Stimulated activated CD8-positive, alpha-beta memory T cell treated with anti-CD3 and anti-CD28 coated beads, Interleukin-4, amount 100 ng/mL, for 1 hour (primary cell): ENCODE measurements around the gene LRRC10.
"Not testable (repeated sequence)": the region's sequence is repeated elsewhere in the genome, so short reads cannot be mapped to it uniquely, and the experiment has no call there.

Experiments
- DNase-seq, 2 donors: peaks; one replicate each; pipeline ENCODE4 v3.0.0-alpha.2; 2020; ENCODE audit warnings: low read depth in 2 of 2, low spot score in 1 of 2

Gene LRRC10

DNA sequence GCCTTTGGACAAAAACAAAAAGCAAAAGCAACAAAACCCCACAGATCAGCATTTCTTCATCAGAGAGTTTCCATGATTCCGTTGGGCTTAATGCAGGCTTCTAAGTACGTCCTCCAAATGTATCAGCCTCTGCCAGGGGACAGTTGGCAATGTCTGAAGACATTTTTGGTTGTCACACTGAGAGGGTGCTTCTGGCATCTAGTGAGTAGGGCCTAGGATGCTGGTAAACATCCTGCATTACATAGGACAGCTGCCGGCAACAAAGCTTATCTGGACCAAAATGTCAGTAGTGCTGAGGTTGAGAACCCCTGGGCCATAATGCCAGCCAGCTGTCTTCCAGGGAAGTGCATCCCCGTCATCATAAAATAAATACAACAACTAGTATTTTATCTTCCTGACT lies 9.4 kb upstream of the LRRC10 start:
- DNase-seq: no peak

DNA sequence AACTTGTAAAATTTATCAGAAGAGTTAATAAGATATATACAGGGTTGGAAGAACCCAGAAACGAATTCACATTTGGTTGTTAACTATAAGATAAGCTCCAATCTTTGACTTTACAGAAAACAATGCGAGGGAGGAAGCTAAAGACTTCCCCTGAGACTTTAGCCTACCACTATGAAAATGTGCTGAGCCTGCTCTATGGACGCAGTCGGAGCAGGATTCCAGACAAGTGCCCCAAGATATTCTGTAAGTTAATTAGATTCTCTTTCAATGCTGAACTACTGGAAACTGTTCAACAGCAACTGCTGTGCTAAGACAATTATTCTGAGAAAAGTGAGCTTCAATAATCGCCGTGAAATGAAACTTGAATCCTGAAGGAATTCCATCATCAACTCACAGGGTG lies 8.3 kb upstream of the LRRC10 start:
- no peak for DNase-seq

DNA sequence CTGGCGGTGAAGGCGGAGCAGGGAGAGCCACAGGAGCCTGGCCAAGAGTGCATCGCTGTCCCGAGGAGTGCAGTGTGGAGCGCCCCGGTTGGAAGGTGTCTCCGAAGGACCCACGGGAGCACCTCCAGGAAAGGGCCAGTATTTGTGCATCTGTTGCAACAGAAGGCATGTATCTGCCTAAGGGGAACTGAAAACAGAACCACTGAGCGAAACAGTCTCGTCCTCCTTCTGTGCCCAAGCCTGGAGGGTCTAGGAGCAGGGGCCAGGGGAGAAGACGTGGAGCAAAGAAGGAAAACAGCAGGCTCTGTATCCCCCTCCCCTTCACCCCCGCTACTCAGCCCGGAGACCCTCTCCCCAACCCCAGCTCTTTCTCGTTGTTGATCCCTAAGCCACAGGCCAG lies 5.3 kb upstream of the LRRC10 start:
- no peak for DNase-seq

DNA sequence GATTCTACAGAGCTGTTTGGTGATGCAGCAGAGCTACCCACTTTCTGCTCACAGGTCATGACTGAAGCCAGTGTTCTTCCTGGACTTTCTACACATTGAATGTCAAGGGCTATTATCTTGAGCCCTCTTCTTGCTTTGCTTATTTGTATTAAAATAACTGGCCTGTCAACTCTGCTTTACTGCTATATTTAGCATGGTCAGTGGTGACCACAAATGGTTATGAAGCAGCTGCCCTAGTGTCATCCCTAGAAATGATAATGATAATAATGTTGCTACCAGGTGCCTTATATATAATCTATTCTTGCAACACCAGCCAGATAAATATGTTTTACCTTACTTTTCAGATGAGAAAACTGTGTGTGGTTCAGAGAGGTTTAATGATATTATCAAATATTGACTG lies 2.6 kb upstream of the LRRC10 start:
- no peak for DNase-seq

DNA sequence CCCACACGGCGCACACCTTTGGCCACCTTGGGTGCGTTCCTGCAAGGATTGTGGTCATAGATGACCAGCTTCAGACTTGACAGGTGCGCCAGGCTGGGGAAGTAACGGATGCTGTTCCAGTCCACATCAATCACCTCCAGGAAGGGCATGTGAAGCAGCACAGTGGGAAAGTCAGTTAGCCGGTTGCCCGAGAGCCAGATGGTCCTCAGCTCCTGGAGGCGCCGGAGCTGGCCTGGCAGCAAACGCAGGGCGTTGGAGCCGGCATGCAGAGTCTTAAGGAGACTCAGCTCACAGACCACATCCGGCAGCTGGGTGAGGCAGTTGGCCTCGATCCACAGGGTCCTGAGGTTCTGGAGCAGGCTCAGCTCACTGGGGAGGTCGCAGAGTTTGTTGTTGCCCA lies 581 bp downstream of the LRRC10 start:
- no peak for DNase-seq

DNA sequence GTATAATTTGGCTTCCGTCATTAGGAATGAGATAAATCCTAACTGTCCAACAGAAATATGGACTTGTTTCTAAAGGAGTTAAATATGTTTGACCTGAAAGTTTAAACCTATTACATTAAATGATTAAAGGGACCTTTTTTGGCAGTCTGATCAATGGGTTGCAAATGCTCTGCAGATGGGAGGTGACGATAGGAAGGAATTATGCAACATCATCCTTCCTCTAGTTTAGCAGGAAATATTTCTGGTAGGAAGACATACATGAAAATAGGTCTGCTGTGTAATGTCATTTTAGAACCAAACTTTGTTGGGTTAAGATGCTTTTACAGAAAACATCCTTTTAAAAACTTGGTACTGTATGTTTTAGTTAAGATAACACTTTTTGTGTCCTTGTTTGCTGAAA lies 2.6 kb downstream of the LRRC10 start:
- DNase-seq: no peak

DNA sequence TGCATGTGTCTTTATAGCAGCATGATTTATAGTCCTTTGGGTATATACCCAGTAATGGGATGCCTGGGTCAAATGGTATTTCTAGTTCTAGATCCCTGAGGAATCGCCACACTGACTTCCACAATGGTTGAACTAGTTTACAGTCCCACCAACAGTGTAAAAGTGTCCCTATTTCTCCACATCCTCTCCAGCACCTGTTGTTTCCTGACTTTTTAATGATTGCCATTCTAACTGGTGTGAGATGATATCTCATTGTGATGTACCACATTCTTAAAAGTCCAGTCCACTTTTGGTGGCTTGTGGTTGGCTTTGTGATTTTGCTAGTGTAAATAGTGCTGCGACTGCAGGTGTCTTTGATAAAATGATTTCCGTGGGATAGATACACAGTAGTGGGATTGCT lies 6.4 kb downstream of the LRRC10 start:
- not testable (repeated sequence) for DNase-seq

DNA sequence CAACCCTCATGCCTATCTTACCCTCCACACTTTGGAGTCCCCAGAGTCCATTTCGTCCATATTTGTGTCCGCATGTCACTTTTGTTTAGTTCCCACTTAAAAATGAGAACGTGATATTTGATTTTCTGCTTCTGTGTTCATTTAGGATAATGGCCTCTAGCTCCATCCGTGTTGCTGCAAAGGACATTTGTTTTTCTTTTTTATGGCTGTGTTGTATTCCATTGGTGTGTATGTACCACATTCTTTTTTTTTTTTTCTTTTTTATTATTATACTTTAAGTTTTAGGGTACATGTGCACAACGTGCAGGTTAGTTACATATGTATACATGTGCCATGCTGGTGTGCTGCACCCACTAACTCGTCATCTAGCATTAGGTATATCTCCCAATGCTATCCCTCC lies 7.2 kb downstream of the LRRC10 start:
- not testable (repeated sequence) for DNase-seq

DNA sequence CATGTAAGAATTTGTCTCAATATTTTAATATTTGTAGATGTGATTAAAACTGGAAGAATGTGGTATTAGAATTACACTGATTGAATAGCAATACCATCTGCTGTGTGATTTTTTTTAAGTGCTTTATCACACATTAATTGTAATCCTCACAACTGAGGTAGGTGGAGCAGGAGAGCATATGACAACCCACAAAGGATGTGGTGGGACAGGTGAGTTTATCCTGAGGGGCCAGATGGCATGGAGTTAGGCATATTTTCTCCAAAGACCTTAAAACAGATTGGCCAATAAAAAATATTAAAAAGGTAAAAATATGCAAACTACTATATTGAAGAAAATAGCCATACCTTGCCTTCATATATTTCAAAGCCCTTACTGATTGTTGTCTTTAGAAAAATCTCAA lies 7.8 kb downstream of the LRRC10 start:
- no peak for DNase-seq

DNA sequence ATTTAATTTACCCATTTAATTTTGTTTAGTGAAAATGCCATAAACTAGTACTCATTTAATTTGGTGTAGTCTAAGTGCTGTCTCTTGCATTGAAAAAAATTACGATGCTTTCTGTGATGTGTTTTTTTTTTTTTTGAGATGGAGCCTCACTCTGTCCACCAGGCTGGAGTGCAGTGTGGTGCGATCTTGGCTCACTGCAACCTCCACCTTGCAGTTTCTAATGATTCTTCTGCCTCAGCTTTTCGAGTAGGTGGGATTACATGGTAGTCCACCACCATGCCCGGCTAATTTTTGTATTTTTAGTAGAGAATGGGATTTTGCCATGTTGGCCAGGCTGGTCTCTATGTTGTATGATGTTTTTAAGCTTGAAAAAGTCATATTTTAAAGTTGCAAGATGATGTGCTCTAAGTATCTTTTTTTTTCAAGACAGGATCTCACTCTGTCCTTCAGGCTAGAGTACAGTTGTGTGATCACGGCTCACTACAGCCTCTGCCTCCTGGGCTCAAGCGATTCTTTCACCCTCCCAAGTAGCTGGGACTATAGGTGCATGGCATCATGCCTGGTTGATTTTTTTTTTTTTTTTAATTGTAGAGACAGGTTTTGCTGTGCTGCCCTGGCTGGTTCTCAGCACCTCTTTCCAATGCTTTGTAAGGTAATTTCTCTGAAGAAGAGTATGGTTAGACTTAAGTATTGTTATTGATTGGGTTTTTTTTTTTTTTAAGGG lies 8.6 kb downstream of the LRRC10 start:
- DNase-seq: no peak

DNA sequence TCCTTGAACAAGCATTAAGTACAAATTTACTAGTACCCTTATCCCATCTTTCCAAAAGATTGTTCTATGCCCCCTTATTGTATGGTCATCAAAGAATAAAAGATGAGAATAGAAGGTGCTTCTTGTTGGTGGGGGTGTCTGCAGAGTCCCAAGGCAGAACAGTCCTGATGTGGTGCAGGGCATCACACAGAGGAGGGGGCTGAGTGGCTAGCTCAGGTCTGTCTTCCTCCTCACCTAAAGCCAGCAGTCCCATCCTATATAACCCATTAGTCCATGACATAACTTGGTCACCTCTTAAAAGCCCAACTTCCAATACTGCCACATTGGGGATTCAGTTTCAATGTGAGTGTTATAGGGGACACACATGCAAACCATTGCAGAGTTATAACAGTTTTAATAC lies 9.9 kb downstream of the LRRC10 start:
- no peak for DNase-seq

DNA sequence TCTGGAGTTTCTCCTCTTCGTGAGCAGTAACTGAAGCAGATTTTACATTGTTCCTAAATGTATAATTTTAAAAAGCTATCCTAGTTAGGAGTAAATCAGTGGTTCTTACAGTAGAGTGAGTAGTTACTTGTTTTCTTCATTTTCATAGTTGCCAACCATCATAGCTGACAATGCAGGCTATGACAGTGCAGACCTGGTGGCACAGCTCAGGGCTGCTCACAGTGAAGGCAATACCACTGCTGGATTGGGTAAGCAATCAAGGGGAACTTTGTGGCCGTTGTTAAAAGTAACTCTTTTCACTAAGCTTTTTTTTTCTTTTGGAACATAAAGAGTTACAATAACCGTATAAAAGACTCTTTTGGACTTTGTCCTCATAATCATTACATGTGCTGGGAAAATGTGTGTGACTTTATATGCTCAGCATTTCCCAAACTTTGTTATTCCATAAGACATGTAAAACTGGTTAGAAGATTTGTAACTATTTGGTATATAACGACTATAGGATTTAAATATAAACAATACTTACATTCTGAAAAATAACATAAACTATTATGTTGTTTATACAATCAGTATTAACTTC lies 12.4 kb downstream of the LRRC10 start:
- DNase-seq: no peak

DNA sequence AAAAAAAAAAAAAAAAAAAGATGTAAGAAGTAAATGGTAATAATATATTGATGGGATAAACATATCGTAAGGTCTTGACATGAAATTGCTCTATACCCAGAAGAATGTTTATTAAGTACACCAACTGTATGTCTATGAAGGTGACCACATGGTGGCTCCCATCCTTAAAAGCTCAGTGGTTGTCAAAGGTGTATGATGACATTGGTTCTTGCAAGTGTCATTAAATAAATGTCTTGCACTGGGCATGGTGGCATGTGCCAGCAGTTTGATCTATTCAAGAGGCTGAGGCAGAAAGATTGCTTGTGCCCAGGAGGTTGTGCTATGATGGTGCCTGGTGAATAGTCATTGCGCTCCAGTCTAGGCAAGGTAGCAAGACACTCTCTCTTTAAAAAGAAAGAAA lies 15.0 kb downstream of the LRRC10 start:
- DNase-seq: no peak

DNA sequence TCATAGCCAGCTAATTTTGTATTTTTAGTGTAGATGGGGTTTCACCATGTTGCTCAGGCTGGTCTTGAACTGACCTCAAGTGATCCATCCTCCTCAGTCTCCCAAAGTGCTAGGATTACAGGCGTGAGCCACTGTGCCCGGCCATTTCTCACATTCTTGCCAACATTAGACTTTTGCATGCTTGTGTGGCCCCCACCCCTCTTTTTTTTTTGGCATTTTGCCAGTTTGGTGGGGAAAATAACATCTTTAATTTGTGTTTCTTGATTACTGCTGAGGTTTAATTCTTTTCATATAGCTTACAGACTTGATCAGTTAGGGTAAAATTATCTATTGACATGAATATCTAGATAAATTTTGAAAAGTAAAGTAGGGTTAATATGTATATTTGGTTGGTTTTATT lies 21.6 kb downstream of the LRRC10 start:
- DNase-seq: no peak

DNA sequence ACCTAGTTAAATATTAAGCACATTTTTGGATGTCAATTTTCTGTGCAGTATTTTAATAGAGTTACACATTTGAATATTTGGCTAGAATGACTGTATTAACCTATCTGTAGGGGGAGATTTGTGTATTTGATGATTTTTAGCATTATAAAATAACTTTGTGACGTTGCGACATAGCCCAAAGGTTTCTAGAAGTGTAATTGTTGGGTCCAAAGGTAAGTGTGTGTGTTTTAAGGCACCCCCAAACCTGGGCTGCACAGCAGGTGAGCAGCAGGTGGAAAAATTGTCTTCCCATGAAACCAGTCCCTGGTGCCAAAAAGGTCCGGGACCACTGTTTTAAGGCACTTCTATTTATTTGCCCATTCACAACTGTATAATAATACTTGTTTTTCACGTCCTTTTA lies 22.2 kb downstream of the LRRC10 start:
- DNase-seq: no peak

DNA sequence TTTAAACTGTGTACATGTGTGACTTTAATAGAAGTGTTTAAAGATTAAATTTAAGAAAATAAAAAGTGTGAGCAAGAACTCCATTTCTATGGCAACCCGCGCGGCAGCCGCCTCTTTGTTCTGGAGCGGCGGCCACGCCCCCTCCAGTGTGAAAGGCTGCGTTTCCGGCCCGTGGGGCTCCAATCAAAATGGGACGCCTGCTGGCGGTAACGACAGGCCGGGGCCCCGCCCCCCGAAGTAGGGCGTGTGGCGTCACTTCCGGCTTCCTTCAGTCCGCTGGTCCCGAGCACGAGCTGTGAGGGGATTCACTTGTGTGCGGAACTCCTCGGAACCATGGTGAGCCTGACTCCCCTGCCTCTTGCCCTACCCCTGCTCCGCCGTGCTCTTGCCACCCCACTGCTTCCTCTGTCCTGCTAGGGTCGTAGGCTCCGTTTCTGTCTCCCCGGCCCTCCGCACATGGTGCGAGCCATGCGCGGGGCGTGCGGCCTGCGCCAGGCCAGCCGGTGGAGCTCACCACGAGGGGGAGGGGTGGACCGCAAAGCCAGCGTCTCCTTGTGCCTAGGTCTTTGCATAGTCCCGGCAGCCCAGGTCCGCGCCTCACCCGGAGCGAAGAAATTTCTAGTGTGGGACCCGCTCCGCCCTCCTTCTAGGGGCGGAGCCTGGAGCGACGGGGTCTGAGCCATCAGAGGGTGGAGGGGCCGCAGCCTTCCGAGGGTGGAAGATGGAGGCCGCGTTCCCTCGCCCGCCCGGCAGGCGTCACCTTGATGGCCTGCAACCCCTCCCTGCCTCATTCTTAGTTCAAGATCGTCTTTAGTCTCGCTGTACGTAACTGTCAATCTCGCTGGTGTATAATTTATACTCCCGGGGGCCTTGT lies 25.3 kb downstream of the LRRC10 start, which contains the start of gene CCT2:
Gene CCT2 (plus strand): TSS at position 271 of the 874 bp plus-strand sequence. CDS start 63 bp downstream, at position 334.
- peak; percentile 94 to 95 for DNase-seq

DNA sequence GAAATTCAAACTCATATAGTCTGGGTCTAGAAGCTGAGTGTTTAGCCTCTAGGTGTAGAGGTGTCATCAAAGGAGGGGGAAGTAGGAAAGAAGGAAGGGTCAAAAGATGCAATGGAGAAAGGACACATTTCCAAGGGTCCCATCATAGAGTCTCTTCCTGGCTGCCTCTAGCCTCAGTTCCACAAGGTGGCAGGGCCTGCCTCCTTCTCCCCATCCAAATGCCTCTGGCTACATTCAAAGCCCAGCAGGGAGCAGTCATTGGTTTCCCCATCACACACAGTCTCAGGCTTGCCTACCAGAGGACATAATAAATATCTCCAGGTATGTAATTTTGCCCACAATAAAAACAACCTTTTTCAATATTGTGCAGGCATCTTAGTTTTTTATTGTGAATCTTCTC lies 27.5 kb downstream of the LRRC10 start:
- DNase-seq: no peak

DNA sequence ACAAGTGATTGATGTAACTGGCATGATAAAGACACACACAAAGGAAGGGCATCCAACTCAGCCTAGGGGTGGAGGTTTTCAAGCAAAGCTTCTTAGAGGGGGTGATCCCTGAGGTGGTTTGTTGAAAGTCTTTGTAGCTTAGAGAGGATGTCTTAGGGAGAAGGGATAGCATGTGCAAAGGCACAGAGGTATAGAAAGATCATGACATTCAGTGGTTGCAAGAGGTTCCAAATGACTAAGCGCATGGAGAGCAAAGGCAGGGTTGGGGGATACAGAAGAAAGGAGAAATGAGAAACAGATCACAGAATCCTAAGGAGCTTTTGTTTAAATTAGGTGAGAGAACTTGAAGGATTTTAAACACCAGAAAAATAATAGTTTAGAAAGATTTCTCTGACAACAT lies 30.6 kb downstream of the LRRC10 start:
- no peak for DNase-seq

DNA sequence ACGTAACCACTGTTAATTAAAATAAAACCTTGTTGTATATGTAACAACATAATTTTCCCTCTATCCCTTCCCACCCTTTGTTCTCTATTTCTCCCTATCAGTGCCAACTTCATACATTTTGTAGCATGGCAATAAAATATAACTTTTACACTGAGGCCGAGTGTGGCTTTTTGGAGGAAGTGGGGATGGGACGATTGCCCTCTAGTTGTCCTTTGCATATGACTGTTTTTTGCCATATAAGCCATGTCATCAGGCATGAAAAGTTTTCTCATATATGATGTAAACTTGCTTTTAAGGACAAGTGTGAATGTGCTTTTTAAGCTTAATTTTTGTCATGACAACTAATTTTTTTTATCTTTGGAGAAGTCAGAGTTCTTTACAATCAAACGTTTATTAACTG lies 31.7 kb downstream of the LRRC10 start:
- DNase-seq: no peak

DNA sequence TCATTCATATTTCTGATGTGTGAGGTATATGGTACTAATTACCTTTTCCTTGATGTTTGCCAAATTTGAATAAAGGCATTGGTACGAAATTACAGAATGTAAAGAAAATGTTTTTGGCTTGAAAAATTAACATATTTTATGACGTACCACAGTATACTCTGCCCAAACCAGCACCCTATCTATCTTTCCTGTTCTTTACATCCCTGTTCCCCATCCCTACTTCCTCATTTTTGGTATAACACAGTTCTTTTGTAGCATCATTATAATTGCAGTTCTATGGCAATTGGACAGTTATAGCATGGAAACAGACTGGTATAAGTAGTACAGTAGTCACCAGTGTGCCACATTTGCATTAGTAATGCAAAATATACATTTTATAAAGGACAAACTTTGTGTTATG lies 32.4 kb downstream of the LRRC10 start:
- DNase-seq: no peak

DNA sequence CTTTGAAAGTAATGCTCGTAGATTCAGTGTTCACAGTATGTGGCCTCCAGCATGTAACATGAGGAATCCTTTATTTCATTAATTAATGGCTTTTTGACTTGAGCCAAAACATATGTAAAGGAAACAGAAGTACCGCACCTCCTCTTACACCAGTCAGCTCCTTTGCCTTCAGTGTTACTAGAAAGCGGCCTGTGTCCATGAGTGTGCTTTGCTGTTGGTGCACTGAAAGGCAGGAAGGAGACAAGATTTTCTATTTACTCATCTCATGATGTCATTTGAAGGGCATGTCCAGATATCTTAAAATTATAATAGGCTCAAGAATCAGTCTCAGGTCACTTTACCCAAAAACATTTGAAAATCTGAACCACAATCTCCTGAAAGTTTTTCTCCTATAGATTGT lies 35.4 kb downstream of the LRRC10 start:
- DNase-seq: no peak
